C1 segment of cervical spinal cord (tissue), 14 donors: ENCODE measurements around the gene ARHGEF1.

Source experiments
- DNase-seq, 14 donors: peaks; one replicate each; lab custom pipeline; 2025; lab: John Stamatoyannopoulos, UW

The ARHGEF1 gene

DNA sequence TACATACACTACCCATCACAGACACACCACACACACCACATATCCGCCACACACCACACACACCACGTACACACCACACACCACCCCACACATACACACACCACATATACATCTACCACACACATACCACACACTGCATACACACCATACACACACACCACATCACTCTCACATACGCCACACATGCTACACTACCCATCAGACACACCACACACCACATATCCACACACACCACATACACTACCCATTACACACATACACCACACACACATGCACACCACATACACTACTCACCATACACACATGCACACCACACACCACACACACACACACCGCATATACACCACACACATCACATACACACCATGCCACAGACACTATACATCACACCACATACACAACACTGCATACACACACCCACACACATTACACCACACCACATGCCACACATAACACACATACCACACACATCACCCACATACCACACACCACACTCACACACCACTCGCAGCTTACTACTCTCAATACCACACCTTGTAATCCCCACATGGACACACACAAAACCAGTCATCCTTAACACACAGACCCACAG lies 35.8 kb downstream of the ARHGEF1 start:
- DNase-seq = no peak

DNA sequence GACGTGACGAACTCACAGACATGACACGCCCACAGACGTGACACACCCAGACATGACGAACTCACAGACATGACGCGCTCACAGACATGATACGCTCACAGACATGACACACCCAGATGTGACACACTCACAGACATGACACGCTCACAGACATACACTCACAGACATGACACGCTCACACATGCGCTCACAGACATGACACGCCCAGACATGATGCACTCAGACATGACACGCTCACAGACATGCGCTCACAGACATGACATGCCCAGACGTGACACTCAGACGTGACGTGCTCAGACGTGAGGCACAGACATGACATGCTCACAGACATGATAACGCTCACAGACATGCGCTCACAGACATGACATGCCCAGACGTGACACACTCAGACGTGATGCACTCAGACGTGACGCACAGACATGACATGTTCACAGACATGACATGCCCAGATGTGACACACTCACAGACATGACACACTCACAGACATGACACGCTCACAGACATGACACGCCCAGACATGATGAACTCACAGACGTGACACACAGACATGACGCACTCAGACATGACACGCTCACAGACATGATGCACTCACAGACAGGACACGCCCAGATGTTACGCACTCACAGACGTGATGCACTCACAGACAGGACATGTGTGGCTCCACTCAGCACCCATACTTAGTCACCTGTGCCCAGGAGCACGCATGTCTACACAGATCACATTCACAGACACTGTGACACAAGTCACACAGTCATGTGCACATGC lies 37.1 kb downstream of the ARHGEF1 start:
- no peak for DNase-seq

DNA sequence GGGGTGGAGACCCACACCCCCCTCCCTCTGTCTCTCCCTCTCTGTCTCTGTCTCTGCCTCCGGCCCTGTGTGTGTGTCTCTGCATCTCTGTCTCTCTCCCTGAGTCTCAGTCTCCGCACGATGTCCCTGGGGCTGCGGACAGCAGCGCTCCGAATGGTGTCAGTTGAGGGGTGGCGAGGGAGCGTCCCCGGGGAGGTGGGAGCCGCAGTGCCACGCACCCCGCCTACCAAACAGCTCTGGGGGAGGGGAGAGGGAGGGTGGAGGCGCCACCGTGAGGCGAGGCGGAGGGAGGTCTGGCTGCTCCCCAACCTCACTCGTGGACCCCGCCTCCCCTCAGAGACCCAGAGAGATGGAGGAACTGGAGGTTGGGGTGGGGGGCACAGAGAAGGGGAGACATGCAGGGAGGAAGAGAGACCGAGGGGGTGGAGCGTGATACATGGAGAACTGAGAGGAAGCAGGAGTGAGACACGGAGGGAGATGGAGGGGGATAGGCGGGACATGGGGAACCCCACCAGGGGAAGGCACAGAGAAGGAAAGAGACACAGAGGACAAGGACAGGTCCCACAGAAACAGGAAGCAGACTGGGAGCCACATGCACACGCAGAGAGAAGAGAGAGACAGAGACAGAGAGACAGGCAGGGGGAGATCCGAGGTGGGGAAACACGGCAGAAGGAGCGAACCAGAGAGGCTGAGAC lies 38.0 kb downstream of the ARHGEF1 start:
- no peak for DNase-seq

DNA sequence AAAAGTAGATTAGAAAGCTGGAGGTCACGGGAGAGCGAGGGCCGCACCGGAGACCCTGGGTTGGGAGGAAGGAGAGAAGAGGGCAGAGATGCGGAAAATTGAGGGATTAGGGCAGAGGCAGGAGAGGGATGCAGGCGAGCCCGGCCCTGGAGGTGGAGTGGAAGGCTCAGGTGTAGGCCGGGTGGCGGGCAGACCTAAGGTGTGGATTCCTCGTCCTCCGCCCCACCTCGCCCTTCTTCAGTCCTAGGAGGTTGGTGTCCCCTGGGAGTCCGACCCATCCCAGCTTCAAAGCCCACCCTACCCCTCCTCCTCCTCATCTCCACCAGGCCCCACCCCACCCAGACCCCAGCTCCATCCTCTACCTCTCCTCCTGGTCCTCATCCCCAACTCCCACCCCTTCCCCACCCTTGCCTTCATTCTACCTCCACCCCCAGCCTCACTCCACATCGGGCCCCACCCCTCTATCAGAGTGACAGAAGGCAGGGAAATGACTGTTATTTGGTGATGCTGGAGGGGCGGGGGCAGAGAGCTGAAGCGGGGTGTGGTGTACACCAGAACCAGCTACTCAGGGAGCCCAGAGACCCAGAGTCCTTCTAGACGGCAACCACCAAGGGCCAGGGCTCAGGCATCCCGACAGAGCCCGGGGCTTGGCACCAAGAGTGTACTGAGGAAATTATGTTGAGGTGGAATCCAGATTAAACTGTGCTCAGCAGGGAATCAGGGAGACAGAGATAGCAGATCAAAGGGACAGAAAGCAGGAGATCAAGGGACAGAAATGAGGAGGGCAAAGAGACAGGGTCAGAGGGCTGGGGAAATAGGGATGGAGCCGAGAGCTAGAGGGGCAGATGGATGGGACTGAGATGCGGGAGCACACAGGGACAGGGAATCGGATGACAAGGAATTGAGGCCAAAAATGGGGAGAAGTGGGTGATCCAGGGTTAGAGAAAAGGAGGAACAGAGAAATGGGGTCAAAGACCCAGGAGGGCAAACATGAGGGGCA lies 38.9 kb downstream of the ARHGEF1 start:
- DNase-seq = no peak

DNA sequence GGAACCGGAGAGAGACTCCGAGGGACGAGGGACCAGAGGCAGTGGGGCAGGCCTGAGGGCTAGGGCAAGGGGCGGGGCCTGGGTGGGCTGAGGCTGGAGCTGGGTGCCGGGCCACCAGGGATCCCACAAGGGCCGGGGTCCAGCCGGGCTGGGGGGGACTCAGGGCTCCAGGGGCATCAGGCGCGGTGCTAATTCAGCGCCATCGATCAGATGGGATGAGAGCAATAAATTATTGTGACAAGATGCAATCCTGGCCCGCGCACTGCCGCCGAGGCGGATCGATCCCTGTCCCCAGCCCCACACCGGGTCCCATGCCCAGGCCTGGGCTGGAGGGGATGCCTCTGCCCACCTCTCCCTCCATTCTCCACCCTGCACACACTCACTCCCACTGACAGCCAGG lies 39.6 kb downstream of the ARHGEF1 start:
- no peak for DNase-seq

DNA sequence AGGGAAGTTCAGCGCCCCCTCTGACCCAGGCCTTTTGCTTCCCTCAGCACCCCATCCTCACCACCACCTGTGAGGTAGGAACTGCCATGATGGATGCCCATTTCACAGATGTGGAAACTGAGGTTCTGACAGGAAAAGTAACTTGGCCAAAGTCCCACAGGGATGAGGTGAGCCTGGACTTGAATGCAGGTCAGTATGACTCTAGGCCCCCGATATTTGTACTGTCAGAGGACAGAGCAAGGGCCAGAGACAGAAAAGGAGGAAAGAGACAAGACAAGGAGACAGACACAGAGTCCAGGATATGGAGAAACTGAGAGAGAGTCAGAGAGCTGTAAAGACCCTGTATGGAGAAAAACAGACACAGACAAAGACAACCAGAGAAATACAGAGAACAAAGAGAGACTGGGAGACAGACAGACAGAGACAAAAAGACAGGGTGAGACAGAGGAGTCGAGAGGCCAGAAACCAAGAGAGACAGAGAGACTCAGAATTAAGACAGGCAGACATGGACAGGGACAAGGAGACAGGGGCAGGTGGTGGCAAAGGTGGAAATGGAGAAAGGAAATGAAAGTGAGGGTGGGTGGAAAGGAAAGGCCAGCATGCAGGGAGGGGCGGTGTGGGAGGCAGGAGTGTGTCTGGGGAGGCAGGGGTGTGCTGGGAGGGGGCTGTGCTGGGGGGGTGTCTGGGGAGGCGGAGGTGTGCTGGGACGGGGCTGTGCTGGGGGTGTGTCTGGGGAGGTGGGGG lies 40.2 kb downstream of the ARHGEF1 start:
- DNase-seq = no peak

DNA sequence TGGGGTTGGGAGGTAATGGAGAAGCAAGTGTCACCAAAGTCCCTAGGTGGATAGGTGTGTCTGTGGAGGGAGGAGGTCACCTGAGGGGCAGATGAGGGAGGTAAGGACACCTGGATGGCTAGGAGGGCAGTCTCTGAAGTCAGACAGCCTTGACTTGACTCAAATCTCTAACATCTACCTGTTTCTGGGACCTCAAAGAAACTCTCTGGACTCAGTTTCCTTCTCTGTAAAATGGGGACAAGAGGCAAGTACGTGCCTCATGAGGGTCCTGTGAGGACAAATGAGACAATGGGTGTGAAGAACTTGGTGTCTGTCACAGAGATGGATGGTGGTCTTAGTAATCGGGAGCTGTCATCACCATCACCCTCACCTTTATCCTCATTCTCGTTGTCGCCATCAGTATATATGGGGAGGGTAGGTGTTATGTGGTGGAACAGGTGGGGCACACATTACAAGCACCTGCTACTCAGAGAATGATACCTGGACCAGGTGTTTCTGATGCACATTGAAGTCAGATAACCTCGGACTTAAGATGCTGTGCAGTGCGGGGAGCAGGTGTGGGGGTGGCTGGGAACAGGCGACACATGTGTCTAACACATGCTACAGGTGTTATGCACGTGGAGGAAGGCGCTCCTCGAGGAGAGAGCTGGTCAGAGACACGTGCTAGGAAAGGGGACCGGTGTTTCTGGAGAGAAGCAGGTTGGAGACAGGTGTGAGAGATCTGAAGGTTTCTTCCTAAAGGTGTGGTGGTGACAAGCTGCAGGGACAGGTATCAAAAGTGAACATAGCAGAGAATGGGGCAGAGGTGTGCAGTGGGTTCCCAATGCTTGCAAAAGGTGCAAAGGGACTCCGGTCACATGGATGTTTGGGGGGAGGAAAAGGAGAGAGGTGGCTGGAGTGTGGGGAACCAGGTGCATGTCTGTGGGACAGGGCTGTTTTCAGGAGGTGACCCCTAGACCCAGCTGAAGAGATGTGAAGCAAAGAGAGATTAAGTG lies 41.5 kb downstream of the ARHGEF1 start:
- no peak for DNase-seq

DNA sequence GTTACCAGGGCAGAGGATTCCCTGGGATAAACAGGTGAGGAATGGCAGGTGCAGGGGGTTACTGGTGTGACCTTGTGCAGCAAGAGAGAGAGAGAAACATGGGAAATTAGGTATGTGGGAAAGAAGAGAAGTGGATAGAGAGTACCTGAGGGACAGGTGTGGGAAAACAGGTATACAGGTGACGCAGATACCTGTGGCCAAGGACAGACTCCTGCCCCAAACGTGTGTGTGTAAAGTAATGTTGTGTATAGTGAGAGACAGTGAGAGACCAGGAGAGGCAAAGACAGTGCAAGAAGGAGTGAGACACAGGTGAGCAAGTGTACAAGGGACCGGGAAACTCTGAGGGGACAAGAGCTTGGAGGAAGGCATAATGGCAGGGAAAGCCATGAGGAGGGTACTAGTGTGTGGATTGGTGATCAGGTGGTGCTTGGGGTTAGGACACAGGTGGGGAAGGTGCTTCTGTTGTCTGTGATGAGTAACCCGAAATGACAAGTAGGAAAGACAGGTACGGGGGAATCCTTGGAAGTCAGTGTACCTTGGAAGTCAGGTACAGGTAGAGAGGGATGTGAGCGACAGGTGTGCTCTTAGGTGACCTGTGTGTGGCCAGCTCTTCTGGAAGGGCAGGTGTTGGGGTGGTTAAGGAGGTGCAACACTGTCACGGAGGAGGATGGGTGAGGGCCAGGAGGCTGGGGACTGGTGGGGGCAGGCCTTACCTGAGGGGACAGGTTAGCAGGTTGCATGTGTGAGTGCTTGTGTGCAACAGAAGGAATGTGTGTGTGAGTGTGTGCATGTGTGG lies 42.4 kb downstream of the ARHGEF1 start:
- no peak for DNase-seq

DNA sequence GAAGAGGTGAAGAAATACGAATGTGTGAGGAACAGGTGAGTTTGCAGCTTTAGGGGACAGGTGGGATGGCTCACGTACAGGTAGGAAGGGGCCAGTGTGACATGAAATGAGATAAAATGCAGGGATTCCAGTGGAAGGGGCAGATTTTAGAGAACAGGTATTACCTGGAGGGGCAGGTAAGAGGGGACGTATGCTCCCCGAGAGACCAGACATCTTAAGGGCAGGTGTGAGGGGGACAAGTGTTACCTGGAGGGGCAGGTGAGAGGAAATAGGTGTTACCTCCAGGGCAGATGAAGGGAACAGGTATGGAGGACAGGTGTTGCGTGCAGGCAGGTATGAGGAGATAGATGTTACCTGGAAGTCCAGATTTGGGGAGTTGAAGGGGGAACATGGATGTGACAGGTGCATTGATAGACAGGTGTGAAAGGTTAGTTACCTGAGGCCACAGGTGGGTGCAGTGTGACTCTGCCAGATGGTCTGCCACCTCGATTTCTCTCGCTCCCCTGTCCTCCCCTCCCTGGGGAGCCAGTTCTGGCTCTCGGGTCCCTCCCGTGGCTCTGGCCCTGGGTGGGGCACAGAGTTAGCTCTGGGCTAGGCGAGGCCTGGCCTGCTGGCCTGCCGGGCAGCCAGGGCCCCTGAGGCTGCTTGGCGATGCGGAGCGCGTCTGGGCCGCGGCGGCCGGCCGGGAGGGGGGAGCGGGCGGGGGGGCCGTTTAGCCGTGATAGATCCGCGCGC lies 43.2 kb downstream of the ARHGEF1 start:
- DNase-seq = no peak

DNA sequence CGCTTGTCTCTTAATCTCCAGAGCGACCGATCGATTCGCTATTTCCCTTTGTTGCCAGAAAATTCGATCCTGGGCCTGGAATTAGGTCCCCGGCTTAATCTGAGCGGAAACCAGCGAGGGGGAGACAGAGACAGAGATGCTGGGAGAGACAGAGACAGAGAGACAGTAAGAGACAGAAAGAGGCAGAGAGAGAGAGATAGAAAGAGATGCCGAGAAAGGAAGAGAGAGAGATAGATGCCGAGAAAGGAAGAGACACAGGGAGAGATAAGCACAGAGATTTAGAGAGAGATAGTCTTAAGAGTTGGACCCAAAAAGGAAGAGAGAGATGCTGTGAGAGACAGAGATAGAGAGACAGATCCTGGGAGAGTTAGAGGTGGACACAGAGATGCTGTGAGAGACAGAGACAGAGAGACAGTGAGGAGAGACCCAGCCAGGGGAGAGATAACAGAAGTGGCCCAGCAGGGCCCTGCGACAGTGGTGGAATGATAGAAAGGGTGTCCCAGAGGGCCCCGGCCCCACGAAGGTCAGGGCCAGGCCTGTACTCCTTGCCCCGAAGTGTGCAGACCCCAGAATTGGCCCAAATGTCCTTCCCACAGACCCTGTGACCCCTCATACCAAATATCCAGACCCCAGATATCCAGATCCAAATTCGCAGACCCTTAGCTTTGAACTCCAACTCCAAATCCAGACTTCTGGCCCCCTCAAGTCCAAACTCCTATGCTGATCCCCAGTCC lies 43.9 kb downstream of the ARHGEF1 start:
- DNase-seq = no peak

DNA sequence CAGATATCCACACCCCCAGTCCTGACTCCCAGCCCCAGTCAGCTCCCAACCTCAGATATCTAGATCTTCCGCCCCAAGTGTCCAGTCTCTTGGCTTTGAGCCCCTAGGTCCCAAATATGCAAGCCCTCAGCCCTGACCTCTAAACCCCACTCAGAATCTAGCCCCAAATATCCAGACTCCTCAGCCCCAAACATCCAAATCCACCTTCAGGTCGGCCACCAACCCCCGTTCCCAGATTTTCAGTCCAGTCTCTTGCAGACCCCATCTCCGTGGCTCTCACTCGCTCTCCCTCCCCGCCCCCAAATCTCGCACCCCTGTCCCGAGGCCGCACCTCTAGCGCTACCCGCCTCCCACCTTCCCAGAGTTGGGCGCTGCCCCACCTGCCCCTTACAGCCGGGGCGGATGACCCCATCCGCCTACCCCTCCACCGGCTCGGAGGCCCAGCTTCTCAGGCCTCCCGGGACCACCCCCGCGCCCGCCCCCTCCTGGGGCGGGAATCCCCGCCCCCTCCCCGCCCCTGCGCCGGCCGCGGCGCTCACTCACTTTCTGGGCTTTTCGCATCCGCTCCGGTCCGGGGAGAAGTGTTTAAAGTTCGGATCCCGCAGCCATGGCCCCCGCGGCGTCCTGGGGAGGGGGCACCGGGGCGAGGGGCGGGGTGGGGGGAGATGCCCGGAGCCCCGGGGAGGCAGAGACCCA lies 44.7 kb downstream of the ARHGEF1 start:
- DNase-seq = no peak

DNA sequence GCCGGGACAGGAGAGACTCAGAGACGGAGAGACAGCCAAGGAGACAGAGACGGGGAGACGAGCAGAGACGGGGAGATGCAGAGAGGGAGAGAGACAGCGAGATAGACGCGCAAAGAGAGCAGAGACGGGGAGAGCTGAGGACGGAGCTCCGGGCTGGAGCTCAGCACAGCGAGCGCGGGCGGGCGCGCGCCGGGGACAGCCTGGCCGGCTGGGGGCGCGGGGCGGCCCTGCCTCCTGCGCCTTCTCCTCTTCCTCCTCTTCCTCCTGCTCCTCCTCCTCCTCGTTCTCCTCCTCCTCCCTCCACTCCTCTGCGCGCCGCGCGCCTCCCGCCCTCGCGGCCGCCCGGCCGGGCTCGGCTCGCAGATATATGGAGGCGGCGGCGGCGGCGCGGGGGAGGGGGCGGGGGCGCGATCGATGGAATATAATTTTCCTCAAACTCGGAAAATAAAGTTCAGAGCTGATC lies 45.3 kb downstream of the ARHGEF1 start, which contains the start of gene ERFL:
ERFL (minus strand) TSS at position 229 of the 463 bp plus-strand sequence. CDS start 15,530 bp downstream, outside the sequence.
- no peak for DNase-seq

DNA sequence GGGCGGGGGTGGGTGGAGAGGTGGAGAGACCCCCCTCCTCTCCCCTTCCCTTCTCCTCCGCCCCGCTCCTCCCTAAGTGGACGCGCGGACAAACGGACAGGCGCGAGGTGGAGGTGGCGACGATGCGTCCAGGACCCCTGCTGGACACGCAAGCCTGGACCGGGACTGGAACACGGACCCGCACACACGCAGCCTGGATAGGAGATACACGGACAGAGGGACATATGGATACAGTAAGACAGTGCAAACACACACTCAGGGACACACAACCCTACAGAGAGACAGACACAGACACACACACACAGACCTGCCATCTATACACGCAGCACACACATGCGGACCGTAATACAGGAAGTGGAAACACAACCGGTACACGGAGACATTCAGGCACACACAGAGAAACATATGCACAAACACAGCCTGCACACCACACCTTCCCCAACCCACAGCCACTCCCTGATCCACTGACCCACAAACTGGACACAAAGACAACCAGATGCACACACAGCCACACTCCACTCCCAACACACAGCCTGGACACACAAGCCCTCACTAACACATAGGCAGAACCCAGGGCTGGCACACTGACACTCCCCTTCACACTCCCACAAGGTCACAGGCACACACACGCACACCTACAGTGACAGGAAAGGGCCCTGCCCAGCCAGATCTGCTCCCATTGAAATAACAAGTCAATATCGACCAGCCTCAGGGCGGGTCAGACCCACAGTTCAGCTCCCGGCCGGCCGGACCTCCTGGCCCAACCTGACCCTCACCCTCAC lies 46.0 kb downstream of the ARHGEF1 start:
- DNase-seq = no peak

DNA sequence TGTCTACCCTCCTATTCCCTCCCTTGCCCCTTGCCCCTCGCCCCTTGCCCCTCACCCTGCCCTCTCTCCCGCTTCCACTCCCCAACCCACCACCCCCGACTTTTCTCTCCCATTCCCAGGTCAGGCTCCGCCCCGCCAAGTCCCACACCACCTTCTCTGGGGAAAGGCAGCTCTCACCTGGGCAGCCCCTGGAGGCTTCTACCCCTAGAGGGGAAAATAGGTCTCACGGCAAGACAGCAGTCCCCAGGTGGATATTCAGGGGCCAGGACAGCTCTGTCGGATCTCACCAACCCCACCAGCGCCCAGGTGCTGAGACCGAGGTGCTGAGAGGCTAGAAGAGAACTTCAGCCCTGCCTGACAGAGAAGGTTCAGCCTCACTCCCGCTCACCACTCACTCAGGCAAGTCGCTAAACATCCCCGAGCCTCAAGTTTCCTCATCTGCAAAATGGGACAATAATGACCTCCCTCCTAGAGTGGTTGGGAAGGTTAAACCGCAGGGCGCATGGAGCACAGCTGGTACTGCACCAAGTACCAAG lies 46.6 kb downstream of the ARHGEF1 start:
- no peak for DNase-seq

DNA sequence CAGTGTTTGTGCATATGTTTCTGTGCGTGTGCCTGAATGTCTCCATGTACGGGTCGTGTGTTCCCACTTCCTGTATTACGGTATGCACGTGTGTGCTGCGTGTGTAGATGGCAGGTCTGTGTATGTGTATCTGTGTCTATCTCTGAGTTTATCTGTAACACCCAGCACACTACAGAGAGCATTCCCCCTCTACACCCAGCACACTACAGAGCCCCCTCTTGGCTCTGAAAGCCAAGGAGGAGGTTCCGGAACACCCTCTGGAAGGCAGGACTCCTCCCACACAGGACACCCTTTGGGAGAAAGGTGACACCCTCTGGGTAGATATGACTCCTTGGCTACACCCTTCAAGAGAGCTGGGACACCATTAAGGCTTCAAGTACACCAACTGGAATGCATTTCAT lies 47.3 kb downstream of the ARHGEF1 start:
- DNase-seq = no peak
